OCI-LY1 (cell line): Measurements from ENCODE around the gene GPRIN2.

Experiments used
- H2AFZ ChIP-seq: fragments of 200-600 bp; sonication (generic), shearing (Covaris generic); 2 replicates; pipeline ENCODE4 v1.6.0; 2014; ENCODE audit warnings: antibody characterized with exemption, mild to moderate bottlenecking, low read length
- H3F3A ChIP-seq: fragments of 200-600 bp; sonication (generic), shearing (Covaris generic); 2 replicates; pipeline ENCODE4 v1.6.0; 2014; ENCODE audit warnings: mild to moderate bottlenecking, antibody characterized with exemption, low read length, moderate library complexity; ENCODE audit not compliant: insufficient read depth
- H3K27ac ChIP-seq: fragments of 200-600 bp; sonication (generic); 2 replicates; pipeline ENCODE4 v1.5.1; 2014; ENCODE audit warnings: low read length, mixed run types, mild to moderate bottlenecking, low read depth; ENCODE audit not compliant: poor library complexity, severe bottlenecking
- H3K27me3 ChIP-seq: fragments of 200-600 bp; sonication (generic); 2 replicates; pipeline ENCODE4 v1.6.0; 2014; ENCODE audit warnings: antibody characterized with exemption, mild to moderate bottlenecking, low read length, moderate library complexity; ENCODE audit not compliant: insufficient read depth
- H3K36me3 ChIP-seq: fragments of 200-600 bp; sonication (generic); 2 replicates; pipeline ENCODE4 v1.6.1; 2014; ENCODE audit warnings: mild to moderate bottlenecking, antibody characterized with exemption, low read length, moderate library complexity, mixed read lengths; ENCODE audit not compliant: insufficient read depth
- H3K4me1 ChIP-seq: fragments of 200-600 bp; sonication (generic); 2 replicates; pipeline ENCODE4 v1.5.1; 2014; ENCODE audit warnings: mild to moderate bottlenecking, low read length, moderate library complexity; ENCODE audit not compliant: insufficient read depth, severe bottlenecking
- H3K4me2 ChIP-seq: fragments of 200-600 bp; sonication (generic), shearing (Covaris generic); 2 replicates; pipeline ENCODE4 v1.6.1; 2014; ENCODE audit warnings: low read length
- H3K4me3 ChIP-seq: fragments of 200-600 bp; sonication (generic); 2 replicates; pipeline ENCODE4 v1.5.1; 2014; ENCODE audit warnings: low read length, low read depth, mild to moderate bottlenecking, mixed read lengths; ENCODE audit not compliant: poor library complexity, severe bottlenecking
- H3K79me2 ChIP-seq: fragments of 200-600 bp; shearing (Covaris generic); 2 replicates; pipeline ENCODE4 v1.6.1; 2016; ENCODE audit warnings: mixed run types, low read length, mixed read lengths; ENCODE audit not compliant: insufficient read depth
- H3K9ac ChIP-seq: fragments of 200-600 bp; sonication (generic), shearing (Covaris generic); 2 replicates; pipeline ENCODE4 v1.6.1; 2014; ENCODE audit warnings: mild to moderate bottlenecking, low read length, mixed read lengths
- H3K9me2 ChIP-seq: fragments of 200-600 bp; sonication (generic), shearing (Covaris generic); 2 replicates; pipeline ENCODE4 v1.6.1; 2014; ENCODE audit warnings: low read depth, mild to moderate bottlenecking, low read length, mixed read lengths
- H3K9me3 ChIP-seq: fragments of 200-600 bp; shearing (Covaris generic); 2 replicates; pipeline ENCODE4 v1.6.1; 2014; ENCODE audit warnings: low read length, mixed read lengths
- H4K20me1 ChIP-seq: fragments of 200-600 bp; sonication (generic), shearing (Covaris generic); 2 replicates; pipeline ENCODE4 v1.6.0; 2016; ENCODE audit warnings: mild to moderate bottlenecking, low read length; ENCODE audit not compliant: insufficient read depth
- EZH2 ChIP-seq: fragments of 200-600 bp; sonication (generic), shearing (Covaris generic); IDR thresholded peaks from 2 replicates; pipeline ENCODE4 v1.8.0; 2017; ENCODE audit warnings: borderline replicate concordance, mixed run types, mild to moderate bottlenecking, antibody characterized with exemption, low read length, moderate library complexity, mixed read lengths
- TF ChIP-seq, protein P1 (sequence below): fragments of 200-600 bp; sonication (generic), shearing (Covaris generic); IDR thresholded peaks from 2 replicates; pipeline ENCODE4 v1.5.1; 2017; ENCODE audit warnings: mild to moderate bottlenecking, antibody characterized with exemption, low read length, moderate library complexity, mixed read lengths

Gene GPRIN2

DNA sequence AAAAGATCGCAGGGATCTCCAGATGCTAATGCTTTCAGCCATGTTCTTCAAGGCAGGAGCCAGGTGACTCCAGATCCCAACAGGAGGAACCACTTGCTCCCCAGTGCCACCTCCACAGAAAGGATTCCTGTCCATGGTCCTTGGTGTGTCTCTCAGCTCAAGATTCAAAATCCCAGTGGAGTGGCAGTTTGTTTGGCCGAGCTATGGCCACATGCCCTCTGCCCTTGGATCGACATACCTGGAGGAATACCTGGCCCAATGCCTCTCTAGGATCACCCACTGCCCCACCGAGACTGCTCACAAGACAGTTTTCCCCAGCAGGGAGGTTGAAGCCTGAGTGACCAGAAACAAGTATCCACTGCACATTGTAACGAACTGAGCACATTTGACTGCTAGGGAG lies 3.9 kb upstream of the GPRIN2 start:
- Histone ChIP-seq H3K79me2 (no peaks in the 10 kb centered on the region), H3K36me3 (no peaks in the 10 kb centered on the region), H3F3A (no peaks in the 10 kb centered on the region), H3K27ac (no peak overlapping the region), H3K9ac (no peak overlapping the region), H2AFZ (no peak overlapping the region), H3K4me1 (no peaks in the 10 kb centered on the region), H3K4me3 (no peak overlapping the region), H3K9me3 (no peaks in the 10 kb centered on the region), H4K20me1 (no peaks in the 10 kb centered on the region), H3K4me2 (no peak overlapping the region), H3K27me3 (no peaks in the 10 kb centered on the region), H3K9me2 (no peaks in the 10 kb centered on the region)
- TF ChIP-seq, protein P1, sequence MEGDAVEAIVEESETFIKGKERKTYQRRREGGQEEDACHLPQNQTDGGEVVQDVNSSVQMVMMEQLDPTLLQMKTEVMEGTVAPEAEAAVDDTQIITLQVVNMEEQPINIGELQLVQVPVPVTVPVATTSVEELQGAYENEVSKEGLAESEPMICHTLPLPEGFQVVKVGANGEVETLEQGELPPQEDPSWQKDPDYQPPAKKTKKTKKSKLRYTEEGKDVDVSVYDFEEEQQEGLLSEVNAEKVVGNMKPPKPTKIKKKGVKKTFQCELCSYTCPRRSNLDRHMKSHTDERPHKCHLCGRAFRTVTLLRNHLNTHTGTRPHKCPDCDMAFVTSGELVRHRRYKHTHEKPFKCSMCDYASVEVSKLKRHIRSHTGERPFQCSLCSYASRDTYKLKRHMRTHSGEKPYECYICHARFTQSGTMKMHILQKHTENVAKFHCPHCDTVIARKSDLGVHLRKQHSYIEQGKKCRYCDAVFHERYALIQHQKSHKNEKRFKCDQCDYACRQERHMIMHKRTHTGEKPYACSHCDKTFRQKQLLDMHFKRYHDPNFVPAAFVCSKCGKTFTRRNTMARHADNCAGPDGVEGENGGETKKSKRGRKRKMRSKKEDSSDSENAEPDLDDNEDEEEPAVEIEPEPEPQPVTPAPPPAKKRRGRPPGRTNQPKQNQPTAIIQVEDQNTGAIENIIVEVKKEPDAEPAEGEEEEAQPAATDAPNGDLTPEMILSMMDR: no peak
- TF ChIP-seq EZH2: no peak

DNA sequence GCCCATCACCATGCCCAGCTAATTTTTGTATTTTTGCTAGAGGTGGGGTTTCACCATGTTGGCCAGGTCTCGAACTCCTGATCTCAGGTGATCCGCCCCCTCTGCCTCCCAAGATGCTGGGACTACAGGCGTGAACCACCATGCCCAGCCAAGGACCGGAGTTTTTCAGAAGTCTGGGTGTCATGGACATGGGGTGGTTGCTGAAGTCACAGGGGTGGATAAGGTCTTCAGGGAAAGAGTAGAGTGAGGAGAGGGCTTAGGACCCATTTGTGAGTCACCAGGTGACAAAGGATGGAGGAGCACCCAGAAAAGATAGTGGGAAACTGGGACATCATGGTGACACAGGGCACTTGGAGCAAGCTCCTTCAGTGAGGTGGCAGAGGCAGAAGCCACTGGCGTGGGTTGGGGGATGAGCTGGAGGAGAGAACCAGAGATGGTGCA lies 2.8 kb upstream of the GPRIN2 start:
- Histone ChIP-seq H3K4me2 (no peak overlapping the region), H3K36me3 (no peaks in the 10 kb centered on the region), H3F3A (no peaks in the 10 kb centered on the region), H3K27me3 (no peaks in the 10 kb centered on the region), H3K27ac (no peak overlapping the region), H2AFZ (no peak overlapping the region), H3K4me1 (no peaks in the 10 kb centered on the region), H3K9ac (no peak overlapping the region), H3K9me2 (no peaks in the 10 kb centered on the region), H3K4me3 (no peak overlapping the region), H3K79me2 (no peaks in the 10 kb centered on the region), H3K9me3 (no peaks in the 10 kb centered on the region), H4K20me1 (no peaks in the 10 kb centered on the region)
- TF ChIP-seq EZH2: no peak
- TF ChIP-seq, protein P1: no peak

DNA sequence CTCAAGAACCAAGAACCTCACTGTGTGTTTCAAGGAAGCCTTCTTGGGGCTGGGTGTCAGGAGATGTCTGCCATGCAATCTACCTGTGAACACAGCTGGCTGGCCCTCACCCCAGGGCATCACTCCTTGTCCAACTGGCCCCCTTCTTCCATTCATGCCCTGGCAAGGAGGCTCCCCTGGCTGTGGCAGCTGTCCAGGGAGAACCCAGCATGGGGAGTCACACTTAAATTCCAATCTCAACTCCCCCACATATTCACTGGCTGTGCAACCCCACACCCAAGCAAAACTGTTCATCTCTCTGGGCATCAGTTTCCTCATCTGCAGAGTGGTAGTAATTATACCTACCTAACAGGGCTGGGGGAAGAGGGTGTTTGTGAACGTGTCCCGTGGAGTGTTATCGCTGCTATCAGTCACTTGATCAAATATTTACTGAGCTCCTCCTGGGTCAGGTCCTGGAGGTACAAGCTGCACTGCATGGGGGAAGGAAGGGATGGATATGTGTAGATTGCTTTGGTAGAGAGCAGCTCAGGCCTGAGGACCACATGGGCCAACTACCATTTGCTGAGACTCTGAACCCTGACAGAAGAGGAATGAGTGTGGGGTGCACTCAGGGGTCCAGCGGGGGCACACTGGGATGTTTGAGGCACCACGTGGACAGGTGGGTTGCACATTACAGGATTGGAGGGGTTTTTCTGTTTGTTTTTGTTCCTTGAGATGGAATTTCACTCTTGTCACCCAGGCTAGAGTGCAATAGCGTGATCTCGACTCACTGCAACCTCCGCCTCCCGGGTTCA lies 2.1 kb upstream of the GPRIN2 start:
- Histone ChIP-seq H3K9ac (no peak overlapping the region), H3K4me2 (no peak overlapping the region), H3K27me3 (no peaks in the 10 kb centered on the region), H2AFZ (no peak overlapping the region), H3K4me1 (no peaks in the 10 kb centered on the region), H3K4me3 (no peak overlapping the region), H3K79me2 (no peaks in the 10 kb centered on the region), H3K27ac (no peak overlapping the region), H3F3A (no peaks in the 10 kb centered on the region), H3K9me3 (no peaks in the 10 kb centered on the region), H3K9me2 (no peaks in the 10 kb centered on the region), H3K36me3 (no peaks in the 10 kb centered on the region), H4K20me1 (no peaks in the 10 kb centered on the region)
- TF ChIP-seq, protein P1: no peak
- no peak for TF ChIP-seq EZH2
